Measurements from ENCODE around the gene PI4KA.
"Not testable (repeated sequence)": the region's sequence is repeated elsewhere in the genome, so short reads cannot be mapped to it uniquely, and the experiment has no call there.

PI4KA gene

DNA sequence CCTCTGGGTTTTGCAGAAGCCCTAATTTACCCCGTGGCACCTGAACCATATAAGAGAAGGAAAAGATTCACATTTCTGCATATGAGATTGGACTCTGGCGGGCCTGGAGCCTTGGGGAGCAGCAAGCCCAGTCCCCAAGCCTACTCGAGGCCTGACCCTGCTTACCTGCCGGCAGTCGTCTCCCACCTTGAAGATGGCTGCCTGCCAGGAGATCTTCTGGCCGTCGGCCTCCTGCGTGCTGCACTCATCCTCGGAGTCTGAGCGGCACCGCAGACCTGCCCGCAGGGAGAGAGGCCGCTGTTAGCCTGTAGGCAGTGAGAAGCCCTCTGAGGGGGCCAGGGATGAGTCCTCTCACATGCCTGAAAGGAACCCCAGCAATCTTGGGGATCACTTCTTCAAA, 145.5 kb downstream of the PI4KA start:
- H3K4me3 ChIP-seq (ENCODE audit: low read length); DNase-seq (ENCODE audit: low read depth): not testable (repeated sequence)

DNA sequence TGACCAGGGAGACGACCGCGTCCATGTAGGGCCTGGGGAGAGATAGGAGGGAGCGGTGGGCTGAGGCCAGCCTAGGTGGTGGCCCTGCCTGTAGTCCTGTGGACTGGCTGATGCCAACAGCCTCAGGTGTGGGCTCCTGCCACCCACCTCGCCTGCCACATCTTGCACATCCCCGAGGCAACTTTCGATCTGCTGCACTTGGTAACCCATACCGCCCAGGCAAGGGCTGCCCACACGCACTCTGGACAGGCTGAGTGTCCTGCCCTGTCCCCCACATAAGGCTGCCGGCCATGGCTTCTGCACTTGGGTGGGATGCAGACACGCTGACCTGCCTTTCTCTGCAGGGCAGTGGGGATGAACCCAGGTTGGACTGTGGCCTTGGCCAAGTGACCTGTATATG, 148.6 kb downstream of the PI4KA start:
- not testable (repeated sequence) for DNase-seq (ENCODE audit: low read depth)

DNA sequence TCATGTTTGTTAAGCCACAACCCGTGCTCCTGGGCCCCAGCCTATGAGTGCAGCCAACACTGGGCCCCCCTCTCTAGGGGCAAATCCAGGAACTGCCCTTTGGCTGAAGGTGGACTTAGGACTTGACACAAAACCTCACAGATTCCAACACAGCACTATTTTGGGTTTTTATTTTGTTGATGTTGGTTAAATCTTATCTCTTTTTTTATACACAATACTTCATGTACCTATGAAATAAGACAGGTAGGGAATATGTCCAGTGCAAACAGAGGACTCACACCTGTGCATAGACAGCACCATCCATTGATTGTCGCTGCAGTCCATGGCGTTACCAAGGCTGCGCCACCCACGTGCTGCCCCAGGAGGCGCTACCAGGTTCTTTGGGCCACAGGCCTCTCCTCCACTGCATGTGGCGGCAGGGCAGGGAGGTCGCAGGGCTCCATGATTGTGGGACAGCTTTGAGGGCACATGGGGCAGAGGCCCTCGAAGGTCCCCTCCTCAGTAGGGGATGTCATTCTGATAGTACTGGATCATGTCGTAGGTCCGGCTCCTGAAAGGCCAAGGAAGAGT, 151.0 kb downstream of the PI4KA start:
- not testable (repeated sequence) for H3K4me3 ChIP-seq (ENCODE audit: low read length); DNase-seq (ENCODE audit: low read depth)

More for the DNA sequence above, 148.6 kb downstream of the PI4KA start:
- not testable (repeated sequence) for H3K4me3 ChIP-seq (ENCODE audit: low read length)

DNA sequence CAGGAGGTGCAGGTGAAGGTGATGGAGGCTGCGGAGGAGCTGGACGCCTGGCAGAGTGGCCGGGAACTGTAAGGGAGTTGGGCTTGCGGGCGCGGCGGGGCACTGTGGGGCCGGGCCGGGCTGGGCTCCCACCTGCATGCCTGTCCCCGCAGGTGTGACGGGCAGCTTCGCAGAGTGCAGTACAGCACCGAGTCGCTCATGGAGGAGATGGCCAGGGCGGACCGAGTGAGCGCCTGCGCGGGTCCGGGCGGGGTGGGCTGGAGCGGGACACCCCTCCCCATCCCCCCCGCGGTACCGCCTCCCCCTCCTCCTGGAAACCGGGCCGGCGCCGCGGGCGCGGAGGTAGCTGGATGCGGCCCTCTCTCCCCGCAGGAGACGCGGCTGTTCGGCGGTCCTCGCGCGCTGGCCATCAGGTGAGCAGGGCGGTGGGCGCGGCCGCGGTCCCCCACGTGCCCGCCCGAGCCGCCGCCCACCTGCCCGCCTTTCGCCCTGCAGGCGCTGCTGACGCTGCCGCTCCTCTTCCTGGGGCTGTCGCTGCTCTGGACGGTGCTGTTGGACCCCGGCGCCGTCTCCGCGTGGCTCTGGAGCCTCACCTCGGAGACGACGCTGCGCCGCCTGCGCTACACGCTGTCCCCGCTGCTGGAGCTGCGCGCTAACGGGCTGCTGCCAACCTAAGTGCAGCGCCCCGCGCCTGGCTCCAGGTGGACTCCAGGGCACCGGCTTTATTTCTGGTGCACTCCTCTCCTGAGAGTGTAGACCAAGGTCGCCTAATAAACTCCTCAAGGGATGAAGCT, 154.6 kb downstream of the PI4KA start:
- H3K4me3 ChIP-seq (ENCODE audit: low read length); DNase-seq (ENCODE audit: low read depth): not testable (repeated sequence)

DNA sequence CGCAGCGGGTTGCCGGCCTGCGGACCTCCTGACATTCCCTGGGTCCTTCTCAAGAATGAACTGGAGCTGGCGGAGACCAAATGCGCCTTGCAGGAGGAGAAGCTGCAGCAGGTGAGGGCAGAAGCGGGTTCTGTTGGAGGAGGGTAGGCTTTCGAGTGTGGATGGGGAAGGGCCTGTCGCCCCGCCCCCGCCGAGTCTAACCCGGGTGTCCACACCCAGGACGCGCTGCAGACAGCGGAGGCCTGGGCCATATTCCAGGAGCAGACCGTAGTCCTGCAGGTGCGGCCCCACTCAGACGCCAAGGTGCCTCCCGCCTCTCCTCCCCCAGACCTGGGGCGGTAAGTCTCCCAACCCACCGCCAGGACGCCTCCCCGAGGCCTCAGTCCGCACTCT, 155.2 kb downstream of the PI4KA start:
- DNase-seq (ENCODE audit: low read depth); H3K4me3 ChIP-seq (ENCODE audit: low read length): not testable (repeated sequence)

DNA sequence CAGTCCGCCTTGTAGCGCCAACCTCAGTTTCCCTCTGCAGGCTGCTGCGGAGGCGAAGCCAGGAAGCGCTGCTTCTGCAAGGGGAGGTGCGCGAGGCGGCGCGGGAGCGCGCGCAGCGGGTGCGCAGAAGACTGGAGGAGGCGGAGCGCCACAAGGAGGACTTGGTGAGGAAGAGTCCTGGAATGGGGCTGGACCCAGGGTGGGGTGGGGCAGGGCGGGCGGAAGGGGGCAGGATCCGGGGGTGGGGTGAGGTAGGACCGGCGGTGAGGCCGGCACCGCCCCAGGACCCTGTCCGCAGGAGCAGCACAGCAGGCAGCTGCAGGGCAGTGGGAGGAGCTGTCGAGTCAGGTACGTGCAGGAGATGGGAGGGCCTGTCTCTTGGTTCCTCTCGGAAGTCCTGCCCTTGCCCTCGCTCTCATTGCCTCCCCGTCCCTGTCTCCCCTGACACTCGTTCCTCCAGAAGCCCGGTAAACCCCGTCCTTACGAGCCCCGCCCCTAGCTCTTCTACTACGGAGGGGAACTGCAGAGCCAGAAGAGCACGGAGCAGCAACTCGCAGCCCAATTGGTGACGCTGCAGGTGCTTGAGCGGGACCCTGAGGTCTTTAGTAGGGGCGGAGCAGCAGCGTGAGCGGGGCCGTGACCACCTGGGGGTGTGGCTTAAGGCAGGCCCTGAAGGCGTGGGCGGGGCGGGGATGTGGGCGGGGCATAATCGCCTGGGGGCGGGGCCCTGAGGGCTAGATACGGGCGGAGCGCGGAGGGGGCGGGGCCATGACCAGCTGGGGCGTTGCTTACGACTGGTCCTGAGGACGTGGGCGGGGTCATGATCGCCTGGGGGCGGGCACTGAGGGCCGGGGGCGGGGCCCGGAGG, 155.8 kb downstream of the PI4KA start:
- DNase-seq (ENCODE audit: low read depth): peak; percentile 89
- H3K4me3 ChIP-seq (ENCODE audit: low read length): peak overlapping the region; percentile 75

DNA sequence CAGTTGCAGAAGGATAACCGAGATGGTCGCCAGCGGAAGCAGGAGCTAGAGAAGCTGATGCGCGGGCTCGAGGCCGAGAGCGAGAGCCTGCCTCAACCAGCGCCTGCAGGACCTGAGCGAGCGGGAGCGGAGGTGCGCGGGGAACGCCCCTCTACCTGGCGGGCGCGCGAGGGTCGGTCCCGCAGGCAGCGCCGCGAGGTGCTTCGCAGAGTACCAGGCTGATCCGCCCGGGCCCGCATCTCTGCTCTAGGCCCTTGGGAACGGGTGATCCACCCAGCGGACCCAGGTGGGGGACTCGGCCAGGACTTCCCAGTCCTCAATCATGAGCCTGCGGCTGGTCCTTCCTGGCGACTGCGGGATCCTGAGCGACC, 156.5 kb downstream of the PI4KA start:
- not testable (repeated sequence) for DNase-seq (ENCODE audit: low read depth)
- H3K4me3 ChIP-seq (ENCODE audit: low read length): peak overlapping the region; percentile 75

DNA sequence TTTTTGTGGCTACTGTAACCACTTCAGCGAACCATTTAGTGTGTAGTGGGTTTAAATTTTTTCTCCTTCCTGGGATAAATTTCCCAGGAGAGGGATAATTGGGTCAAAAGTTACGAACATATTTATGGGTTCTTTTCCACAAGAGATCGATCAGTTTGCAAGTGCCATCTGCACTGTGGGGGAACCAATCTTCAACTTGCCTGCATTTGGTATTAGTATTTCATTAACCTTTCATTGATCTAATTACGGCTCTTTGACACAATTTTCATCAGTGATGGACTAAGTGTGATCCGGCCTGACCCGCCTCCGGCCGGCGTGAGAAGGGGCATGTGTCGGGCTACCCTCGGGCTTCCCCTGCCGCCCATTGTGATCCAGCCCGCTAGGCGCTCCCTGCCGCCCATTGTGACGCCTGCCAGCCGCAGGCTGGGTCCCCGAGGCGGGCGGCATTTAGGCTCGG, 156.9 kb downstream of the PI4KA start:
- peak overlapping the region; percentile 7; the same call in 1 of the 2 replicates for H3K4me3 ChIP-seq (ENCODE audit: low read length)
- DNase-seq (ENCODE audit: low read depth): not testable (repeated sequence)

DNA sequence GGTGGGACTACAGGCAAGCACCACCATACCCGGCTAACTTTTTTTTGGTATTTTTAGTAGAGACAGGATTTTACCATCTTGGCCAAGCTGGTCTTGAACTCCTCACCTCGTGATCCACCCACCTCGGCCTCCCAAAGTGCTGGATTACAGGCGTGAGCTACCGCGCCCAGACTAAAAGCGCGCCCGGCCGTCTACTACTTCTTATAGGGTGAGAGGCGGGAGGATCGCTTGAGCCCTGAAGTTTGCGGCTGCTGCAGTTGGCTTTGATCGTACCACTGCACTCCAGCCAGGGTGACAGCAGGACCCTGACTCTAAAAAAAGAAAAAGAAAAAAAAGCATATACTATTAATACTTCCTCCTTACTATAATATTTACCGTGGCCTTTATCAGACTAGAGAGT, 158.3 kb downstream of the PI4KA start:
- H3K4me3 ChIP-seq (ENCODE audit: low read length): not testable (repeated sequence)

DNA sequence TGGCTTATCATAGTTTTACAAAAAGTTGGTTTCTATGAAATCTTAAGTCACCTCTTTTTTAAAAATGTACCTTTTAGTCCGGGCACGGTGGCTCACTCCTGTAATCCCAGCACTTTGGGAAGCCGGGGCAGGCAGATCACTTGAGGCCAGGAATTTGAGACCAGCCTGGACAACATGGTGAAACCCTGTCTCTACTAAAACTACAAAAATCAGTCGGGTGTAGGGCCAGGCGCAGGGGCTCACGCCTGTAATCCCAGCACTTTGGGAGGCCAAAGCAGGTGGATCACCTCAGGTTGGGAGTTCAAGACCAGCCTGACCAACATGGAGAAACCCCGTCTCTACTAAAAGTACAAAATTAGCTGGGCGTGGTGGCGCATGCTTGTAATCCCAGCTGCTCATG, 158.8 kb downstream of the PI4KA start:
- not testable (repeated sequence) for H3K4me3 ChIP-seq (ENCODE audit: low read length); DNase-seq (ENCODE audit: low read depth)

More for the DNA sequence above, 158.3 kb downstream of the PI4KA start:
- not testable (repeated sequence) for DNase-seq (ENCODE audit: low read depth)

DNA sequence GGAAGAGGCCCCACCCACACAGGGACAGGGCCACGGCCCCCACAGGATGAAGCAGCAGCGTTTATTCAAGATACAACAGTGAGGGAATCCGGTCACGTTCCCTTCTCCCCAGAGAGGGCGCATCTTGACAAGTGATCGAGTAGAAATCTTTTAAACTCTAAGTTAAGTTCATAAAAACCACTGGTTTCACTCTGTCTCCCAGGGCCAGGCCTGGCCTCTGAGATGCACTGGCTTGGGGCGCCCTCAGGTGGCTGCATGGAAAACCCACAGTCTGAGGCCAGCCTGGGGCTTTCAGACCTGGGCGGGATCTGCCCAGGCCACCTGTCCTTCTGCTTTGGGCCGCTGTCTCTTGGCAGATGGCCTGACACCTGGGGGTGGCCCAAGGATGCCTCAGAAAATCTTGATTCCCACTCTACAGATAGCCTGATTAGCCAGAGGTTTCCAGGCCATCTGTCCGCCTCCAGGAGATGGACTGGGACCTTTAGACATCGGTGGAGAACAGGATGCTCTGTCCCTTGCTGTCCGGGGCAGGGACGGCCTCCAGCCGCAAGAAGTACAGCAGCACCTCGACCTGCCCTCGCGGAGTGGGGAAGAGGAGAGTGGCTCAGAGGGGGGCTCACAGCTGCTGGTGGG, 161.0 kb downstream of the PI4KA start:
- H3K4me3 ChIP-seq (ENCODE audit: low read length): not testable (repeated sequence)
- DNase-seq (ENCODE audit: low read depth): peak; percentile 87
- TF ChIP-seq, protein P1, sequence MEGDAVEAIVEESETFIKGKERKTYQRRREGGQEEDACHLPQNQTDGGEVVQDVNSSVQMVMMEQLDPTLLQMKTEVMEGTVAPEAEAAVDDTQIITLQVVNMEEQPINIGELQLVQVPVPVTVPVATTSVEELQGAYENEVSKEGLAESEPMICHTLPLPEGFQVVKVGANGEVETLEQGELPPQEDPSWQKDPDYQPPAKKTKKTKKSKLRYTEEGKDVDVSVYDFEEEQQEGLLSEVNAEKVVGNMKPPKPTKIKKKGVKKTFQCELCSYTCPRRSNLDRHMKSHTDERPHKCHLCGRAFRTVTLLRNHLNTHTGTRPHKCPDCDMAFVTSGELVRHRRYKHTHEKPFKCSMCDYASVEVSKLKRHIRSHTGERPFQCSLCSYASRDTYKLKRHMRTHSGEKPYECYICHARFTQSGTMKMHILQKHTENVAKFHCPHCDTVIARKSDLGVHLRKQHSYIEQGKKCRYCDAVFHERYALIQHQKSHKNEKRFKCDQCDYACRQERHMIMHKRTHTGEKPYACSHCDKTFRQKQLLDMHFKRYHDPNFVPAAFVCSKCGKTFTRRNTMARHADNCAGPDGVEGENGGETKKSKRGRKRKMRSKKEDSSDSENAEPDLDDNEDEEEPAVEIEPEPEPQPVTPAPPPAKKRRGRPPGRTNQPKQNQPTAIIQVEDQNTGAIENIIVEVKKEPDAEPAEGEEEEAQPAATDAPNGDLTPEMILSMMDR (conservative IDR thresholded peaks at IDR 0.05; ENCODE audit: low read length): peak; percentile 62

DNA sequence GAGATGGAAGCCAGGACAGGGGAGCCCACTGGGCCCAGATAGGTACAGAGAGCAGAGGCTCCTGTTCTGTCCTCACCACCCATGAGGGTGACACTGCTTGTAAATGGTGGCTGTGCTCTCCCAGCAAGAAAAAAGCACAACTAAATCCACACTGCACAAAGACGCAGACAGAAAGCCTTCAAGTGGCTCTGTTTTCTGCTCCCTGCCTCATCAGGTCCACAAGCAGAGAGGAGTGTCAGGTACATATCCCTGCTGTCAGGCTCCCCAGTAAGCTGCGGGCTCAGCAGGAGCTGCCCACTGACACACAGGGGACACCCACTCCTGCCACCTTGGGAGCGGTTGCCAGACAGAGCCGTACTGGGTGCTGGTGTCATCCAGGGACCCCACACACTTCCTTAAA, 162.6 kb downstream of the PI4KA start:
- not testable (repeated sequence) for DNase-seq (ENCODE audit: low read depth); H3K4me3 ChIP-seq (ENCODE audit: low read length)

DNA sequence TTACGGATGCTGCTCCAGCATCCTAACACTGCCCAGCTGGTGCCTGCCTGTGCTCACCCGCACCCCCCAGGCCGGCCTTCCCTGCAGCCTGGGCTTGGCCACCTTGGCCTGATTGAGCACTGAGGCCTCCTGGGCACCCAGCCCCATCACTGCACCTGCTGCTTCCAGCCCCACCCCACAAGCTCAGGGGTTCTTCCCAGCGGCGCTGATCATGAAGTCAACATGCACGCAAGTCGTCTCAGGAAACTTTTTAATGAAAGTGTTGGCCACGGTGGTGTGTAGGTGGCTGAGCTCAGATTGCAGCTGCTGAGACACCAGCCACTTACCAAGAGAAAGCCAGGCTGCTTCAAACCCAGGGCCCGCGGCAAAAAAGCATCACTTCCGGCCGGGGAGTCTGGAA, 163.4 kb downstream of the PI4KA start:
- H3K4me3 ChIP-seq (ENCODE audit: low read length); DNase-seq (ENCODE audit: low read depth): not testable (repeated sequence)

DNA sequence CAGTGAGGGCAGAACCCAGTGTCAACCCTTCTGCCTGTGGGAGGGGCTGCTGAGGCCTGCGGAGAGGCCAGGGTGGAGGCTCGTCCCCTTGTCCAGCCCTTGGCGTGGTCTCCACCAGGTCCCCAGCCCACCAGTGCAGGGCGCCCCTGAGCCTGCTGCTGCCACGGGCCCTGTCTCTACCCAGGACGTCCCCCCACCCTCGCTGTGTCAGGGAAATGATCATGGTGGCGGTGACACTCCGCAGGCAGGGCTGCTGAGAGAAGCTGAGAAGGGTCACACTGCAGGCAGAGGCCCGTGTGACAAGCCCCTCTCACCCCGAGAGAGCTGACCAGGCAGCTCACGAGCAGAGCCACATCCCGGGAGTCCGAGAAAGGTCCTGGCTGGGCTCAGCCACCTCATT, 164.4 kb downstream of the PI4KA start:
- DNase-seq (ENCODE audit: low read depth); H3K4me3 ChIP-seq (ENCODE audit: low read length): not testable (repeated sequence)

DNA sequence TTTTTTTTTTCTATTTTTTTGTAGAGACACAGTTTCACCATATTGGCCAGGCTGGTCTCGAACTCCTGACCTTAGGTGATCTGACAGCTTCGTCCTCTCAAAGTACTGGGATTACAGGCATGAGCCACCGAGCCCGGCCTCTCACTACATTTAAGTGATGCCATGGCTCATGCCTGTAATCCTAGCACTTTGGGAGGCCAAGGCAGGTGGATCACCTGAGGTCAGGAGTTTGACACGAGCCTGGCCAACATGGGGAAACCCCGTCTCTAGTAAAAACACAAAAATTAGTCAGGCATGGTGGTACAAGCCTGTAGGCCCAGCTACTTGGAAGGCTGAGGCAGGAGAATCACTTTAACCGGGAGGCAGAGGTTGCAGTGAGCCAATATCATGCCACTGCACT, 165.7 kb downstream of the PI4KA start:
- DNase-seq (ENCODE audit: low read depth); H3K4me3 ChIP-seq (ENCODE audit: low read length): not testable (repeated sequence)

DNA sequence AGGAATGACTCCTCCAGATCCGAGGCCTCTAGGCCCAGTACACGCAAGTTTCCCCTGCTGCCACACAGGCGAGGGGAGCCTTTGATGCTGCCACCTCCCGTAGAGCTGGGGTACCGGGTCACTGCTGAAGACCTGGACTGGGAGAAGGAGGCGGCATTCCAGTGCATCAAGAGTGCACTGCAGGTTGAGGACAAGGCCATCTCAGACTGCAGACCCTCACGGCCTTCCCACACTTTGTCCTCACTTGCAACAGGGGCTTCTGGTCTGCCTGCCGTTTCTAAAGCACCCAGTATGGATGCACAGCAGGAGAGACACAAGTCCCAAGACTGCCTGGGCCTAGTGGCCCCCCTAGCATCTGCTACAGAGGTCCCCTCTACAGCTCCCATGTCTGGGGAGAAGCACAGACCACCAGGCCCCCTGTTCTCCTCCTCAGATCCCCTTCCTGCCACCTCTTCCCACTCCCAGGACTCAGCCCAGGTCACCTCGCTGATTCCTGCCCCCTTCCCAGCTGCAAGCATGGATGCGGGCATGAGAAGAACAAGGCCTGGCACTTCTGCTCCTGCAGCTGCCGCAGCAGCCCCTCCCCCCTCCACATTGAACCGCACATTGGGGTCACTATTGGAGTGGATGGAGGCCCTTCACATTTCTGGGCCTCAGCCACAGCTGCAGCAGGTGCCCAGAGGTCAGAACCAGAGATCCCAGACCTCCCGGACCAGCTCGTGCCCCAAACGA, 167.9 kb downstream of the PI4KA start:
- H3K4me3 ChIP-seq (ENCODE audit: low read length); DNase-seq (ENCODE audit: low read depth): not testable (repeated sequence)

DNA sequence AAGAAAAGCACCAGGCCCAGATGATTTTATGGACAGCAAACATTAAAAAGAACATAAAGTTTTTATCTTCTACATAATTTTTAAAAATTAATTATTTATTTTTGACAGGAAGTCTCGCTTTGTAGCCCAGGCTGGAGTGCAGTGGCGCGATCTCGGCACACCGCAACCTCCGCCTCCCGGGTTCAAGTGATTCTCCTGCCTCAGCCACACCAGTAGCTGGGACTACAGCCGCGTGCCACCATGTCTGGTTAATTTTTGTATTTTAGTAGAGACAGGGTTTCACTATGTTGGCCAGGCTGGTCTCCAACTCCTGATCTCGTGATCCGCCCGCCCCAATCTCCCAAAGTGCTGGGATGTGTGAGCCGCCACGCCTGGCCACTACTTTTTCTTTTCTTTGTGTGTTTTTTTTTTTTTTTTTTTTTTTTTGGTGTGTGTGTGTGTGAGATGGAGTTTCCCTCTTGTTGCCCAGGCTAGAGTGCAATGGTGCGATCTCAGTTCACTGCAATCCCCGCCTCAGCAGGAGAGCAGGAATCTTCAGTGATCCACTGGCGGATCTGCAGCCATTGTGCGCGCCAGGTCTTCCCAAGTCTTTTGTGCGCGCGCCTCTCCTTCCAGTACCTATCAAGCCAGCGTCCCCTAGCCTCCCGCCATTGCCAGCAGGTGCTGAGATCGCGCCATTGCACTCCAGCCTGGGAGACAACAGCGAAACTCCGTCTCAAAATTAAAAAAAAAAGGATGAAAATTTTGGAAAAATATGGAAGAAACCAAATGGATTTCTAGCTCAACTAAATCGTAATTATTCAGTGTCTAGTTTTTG, 171.0 kb downstream of the PI4KA start:
- not testable (repeated sequence) for H3K4me3 ChIP-seq (ENCODE audit: low read length); DNase-seq (ENCODE audit: low read depth)

Data from AG10803 (cell line).